ENCODE data around the gene CSTF2T. TPM values are rescaled to one million over a fixed set of nuclear protein-coding genes. Genes with fewer than 3 reads are reported as not detected.

Gene CSTF2T
- total RNA-seq, 2 donors from 2014 or later: 35.8 to 39.0 TPM

- ATAC-seq (replicated peaks in 1 of 2): no peak
- H3K27me3 Mint-ChIP-seq (ENCODE audit: low read depth): no peaks in the 10 kb centered on the region
- no peaks in the 10 kb centered on the region for H3K36me3 Mint-ChIP-seq (ENCODE audit: insufficient read depth in 2 of 2)
- H3K27ac Mint-ChIP-seq: peak overlapping the region; percentile 46
- no peak for DNase-seq
- H3K9me3 Mint-ChIP-seq: peaks cover 0 to 2% of the 10 kb centered on the region in 2 donors
- peaks cover 17% of the 10 kb centered on the region for H3K4me1 Mint-ChIP-seq (ENCODE audit: low read depth)
- H3K4me3 Mint-ChIP-seq: no peak overlapping the region
Observed at GRCh38 chr10:51709324-51709972, 10.1 kb upstream of the CSTF2T start.

- peak overlapping the region; percentile 69 for H3K27ac Mint-ChIP-seq
- H3K4me3 Mint-ChIP-seq: peak overlapping the region; percentile 31 to 42
- H3K36me3 Mint-ChIP-seq (ENCODE audit: insufficient read depth in 2 of 2): no peaks in the 10 kb centered on the region
- ATAC-seq (replicated peaks in 1 of 2): no peak
- no peak for DNase-seq
- H3K27me3 Mint-ChIP-seq (ENCODE audit: low read depth): no peaks in the 10 kb centered on the region
- peaks cover 17% of the 10 kb centered on the region for H3K4me1 Mint-ChIP-seq (ENCODE audit: low read depth)
- H3K9me3 Mint-ChIP-seq: peaks cover 0 to 2% of the 10 kb centered on the region in 2 donors
Observed at GRCh38 chr10:51708609-51709008, 9.2 kb upstream of the CSTF2T start.

- DNase-seq: no peak
- Mint-ChIP-seq H3K36me3 (ENCODE audit: insufficient read depth in 2 of 2) (no peaks in the 10 kb centered on the region), H3K4me1 (ENCODE audit: low read depth) (peaks cover 21% of the 10 kb centered on the region), H3K4me3 (peak overlapping the region; percentile 5 to 42), H3K9me3 (peaks cover 0 to 2% of the 10 kb centered on the region in 2 donors), H3K27me3 (ENCODE audit: low read depth) (no peaks in the 10 kb centered on the region), H3K27ac (peak overlapping the region; percentile 91)
- ATAC-seq (replicated peaks in 1 of 2): no peak
Observed at GRCh38 chr10:51707821-51708424, 8.5 kb upstream of the CSTF2T start.

GRCh38 chr10:51707392-51707791 lies 8.0 kb upstream of the CSTF2T start:
- H3K27ac Mint-ChIP-seq: peak overlapping the region; percentile 91
- no peaks in the 10 kb centered on the region for H3K36me3 Mint-ChIP-seq (ENCODE audit: insufficient read depth in 2 of 2)
- H3K4me3 Mint-ChIP-seq: peak overlapping the region in 1 of 2 donors; percentile 42
- peaks cover 0 to 2% of the 10 kb centered on the region in 2 donors for H3K9me3 Mint-ChIP-seq
- H3K27me3 Mint-ChIP-seq (ENCODE audit: low read depth): no peaks in the 10 kb centered on the region
- ATAC-seq (replicated peaks in 1 of 2): peak in 1 of 2 donors; percentile 67
- peaks cover 21% of the 10 kb centered on the region for H3K4me1 Mint-ChIP-seq (ENCODE audit: low read depth)
- DNase-seq: no peak

GRCh38 chr10:51706225-51706624 lies 6.8 kb upstream of the CSTF2T start:
- Mint-ChIP-seq H3K4me3 (no peak overlapping the region), H3K9me3 (peaks cover 0 to 2% of the 10 kb centered on the region in 2 donors), H3K36me3 (ENCODE audit: insufficient read depth in 2 of 2) (no peaks in the 10 kb centered on the region), H3K4me1 (ENCODE audit: low read depth) (peaks cover 32% of the 10 kb centered on the region), H3K27me3 (ENCODE audit: low read depth) (no peaks in the 10 kb centered on the region), H3K27ac (no peak overlapping the region)
- ATAC-seq (replicated peaks in 1 of 2) (no peak), DNase-seq (no peak)

- Mint-ChIP-seq H3K27me3 (ENCODE audit: low read depth) (no peaks in the 10 kb centered on the region), H3K4me1 (ENCODE audit: low read depth) (peaks cover 34% of the 10 kb centered on the region), H3K27ac (no peak overlapping the region), H3K36me3 (ENCODE audit: insufficient read depth in 2 of 2) (no peaks in the 10 kb centered on the region), H3K4me3 (no peak overlapping the region), H3K9me3 (peaks cover 0 to 2% of the 10 kb centered on the region in 2 donors)
- ATAC-seq (replicated peaks in 1 of 2) (no peak), DNase-seq (no peak)
Observed at GRCh38 chr10:51705774-51706173, 6.4 kb upstream of the CSTF2T start.

GRCh38 chr10:51700228-51700817 lies 928 bp upstream of the CSTF2T start:
- Mint-ChIP-seq H3K36me3 (ENCODE audit: insufficient read depth in 2 of 2) (peaks cover 11 to 25% of the 10 kb centered on the region in 2 donors), H3K9me3 (no peaks in the 10 kb centered on the region), H3K27me3 (ENCODE audit: low read depth) (no peaks in the 10 kb centered on the region), H3K4me3 (peak overlapping the region; percentile 97), H3K27ac (peak overlapping the region; percentile 100), H3K4me1 (ENCODE audit: low read depth) (peaks cover 53% of the 10 kb centered on the region)
- ATAC-seq (replicated peaks in 1 of 2) (no peak), DNase-seq (peak; percentile 11 to 19)

GRCh38 chr10:51699145-51699474 lies 285 bp downstream of the CSTF2T start:
- peak overlapping the region; percentile 100 for H3K27ac Mint-ChIP-seq
- peak overlapping the region; percentile 97 for H3K4me3 Mint-ChIP-seq
- H3K4me1 Mint-ChIP-seq (ENCODE audit: low read depth): peaks cover 53% of the 10 kb centered on the region
- peaks cover 11 to 25% of the 10 kb centered on the region in 2 donors for H3K36me3 Mint-ChIP-seq (ENCODE audit: insufficient read depth in 2 of 2)
- DNase-seq: no peak
- no peaks in the 10 kb centered on the region for H3K27me3 Mint-ChIP-seq (ENCODE audit: low read depth)
- H3K9me3 Mint-ChIP-seq: no peaks in the 10 kb centered on the region
- peak; percentile 48 to 49 for ATAC-seq (replicated peaks in 1 of 2)

- H3K36me3 Mint-ChIP-seq (ENCODE audit: insufficient read depth in 2 of 2): peaks cover 11 to 25% of the 10 kb centered on the region in 2 donors
Observed at GRCh38 chr10:51698473-51699063, 827 bp downstream of the CSTF2T start.

GRCh38 chr10:51696251-51696650 lies 3.1 kb downstream of the CSTF2T start:
- Mint-ChIP-seq H3K27ac (peak overlapping the region; percentile 82), H3K27me3 (ENCODE audit: low read depth) (no peaks in the 10 kb centered on the region)

More at GRCh38 chr10:51698473-51699063, 827 bp downstream of the CSTF2T start:
- DNase-seq (no peak), ATAC-seq (replicated peaks in 1 of 2) (no peak)
- Mint-ChIP-seq H3K27me3 (ENCODE audit: low read depth) (no peaks in the 10 kb centered on the region), H3K27ac (peak overlapping the region; percentile 100), H3K4me3 (peak overlapping the region; percentile 97), H3K9me3 (no peaks in the 10 kb centered on the region), H3K4me1 (ENCODE audit: low read depth) (peaks cover 52% of the 10 kb centered on the region)

GRCh38 chr10:51694086-51694768 lies 5.2 kb downstream of the CSTF2T start:
- H3K4me1 Mint-ChIP-seq (ENCODE audit: low read depth): peaks cover 27% of the 10 kb centered on the region
- DNase-seq (no peak), ATAC-seq (replicated peaks in 1 of 2) (no peak)
- H3K9me3 Mint-ChIP-seq: peaks cover 3% of the 10 kb centered on the region in 2 donors
- H3K27me3 Mint-ChIP-seq (ENCODE audit: low read depth): no peaks in the 10 kb centered on the region
- no peak overlapping the region for H3K4me3 Mint-ChIP-seq
- H3K36me3 Mint-ChIP-seq (ENCODE audit: insufficient read depth in 2 of 2): peaks cover 11 to 23% of the 10 kb centered on the region in 2 donors
- no peak overlapping the region for H3K27ac Mint-ChIP-seq

More at GRCh38 chr10:51696251-51696650, 3.1 kb downstream of the CSTF2T start:
- Mint-ChIP-seq H3K36me3 (ENCODE audit: insufficient read depth in 2 of 2) (peaks cover 11 to 25% of the 10 kb centered on the region in 2 donors), H3K4me1 (ENCODE audit: low read depth) (peaks cover 38% of the 10 kb centered on the region), H3K4me3 (peak overlapping the region; percentile 43 to 97), H3K9me3 (no peaks in the 10 kb centered on the region)
- ATAC-seq (replicated peaks in 1 of 2): no peak
- DNase-seq: no peak

- H3K27ac Mint-ChIP-seq: no peak overlapping the region
- peaks cover 2% of the 10 kb centered on the region in 2 donors for H3K36me3 Mint-ChIP-seq (ENCODE audit: insufficient read depth in 2 of 2)
- H3K9me3 Mint-ChIP-seq: peaks cover 3 to 5% of the 10 kb centered on the region in 2 donors
- peaks cover 3% of the 10 kb centered on the region for H3K27me3 Mint-ChIP-seq (ENCODE audit: low read depth)
- no peak for DNase-seq
- ATAC-seq (replicated peaks in 1 of 2): no peak
- H3K4me1 Mint-ChIP-seq (ENCODE audit: low read depth): peaks cover 5% of the 10 kb centered on the region
- H3K4me3 Mint-ChIP-seq: no peak overlapping the region
Observed at GRCh38 chr10:51691135-51691534, 8.3 kb downstream of the CSTF2T start.
